Measurements from ENCODE around the gene GKN2.
A peak's percentile ranks its signal among the peaks of the same experiment; 100 is the strongest.
"Not testable (repeated sequence)": the region's sequence is repeated elsewhere in the genome, so short reads cannot be mapped to it uniquely, and the experiment has no call there.

The GKN2 gene

GRCh38 chr2:68901561-68901960 lies 51.1 kb downstream of the GKN2 start:
- DNase-seq (ENCODE audit: low read depth), result no peak
- H3K4me3 ChIP-seq (ENCODE audit: low read depth, low read length), result no peak overlapping the region
- TF ChIP-seq CTCF (IDR thresholded peaks at IDR 0.05; ENCODE audit: control insufficient read depth, extremely low read depth, insufficient read depth), result no peak

GRCh38 chr2:68901199-68901514 lies 51.5 kb downstream of the GKN2 start:
- no peak for DNase-seq (ENCODE audit: low read depth)
- peak; percentile 26; the same call in 1 of the 2 replicates for TF ChIP-seq CTCF (IDR thresholded peaks at IDR 0.05; ENCODE audit: control insufficient read depth, extremely low read depth, insufficient read depth)
- H3K4me3 ChIP-seq (ENCODE audit: low read depth, low read length), result no peak overlapping the region

- DNase-seq (ENCODE audit: low read depth), result no peak
Measured at GRCh38 chr2:68900496-68901198, 52.0 kb downstream of the GKN2 start.

GRCh38 chr2:68895981-68896380 lies 56.7 kb downstream of the GKN2 start:
- DNase-seq (ENCODE audit: low read depth); H3K4me3 ChIP-seq (ENCODE audit: low read depth, low read length): not testable (repeated sequence)

More at GRCh38 chr2:68900496-68901198, 52.0 kb downstream of the GKN2 start:
- no peak overlapping the region for H3K4me3 ChIP-seq (ENCODE audit: low read depth, low read length)
- TF ChIP-seq CTCF (IDR thresholded peaks at IDR 0.05; ENCODE audit: control insufficient read depth, extremely low read depth, insufficient read depth), result no peak
